Activated CD8-positive, alpha-beta memory T cell treated with anti-CD3 and anti-CD28 coated beads, Interleukin-2, amount 10 ng/mL, durations not matched to agents 7 days and 5 days (primary cell): ENCODE results near the gene SLC5A5. TPM values are rescaled to one million over a fixed set of nuclear protein-coding genes. Genes with fewer than 3 reads are reported as not detected.
A peak's percentile ranks its signal among the peaks of the same experiment; 100 is the strongest.

ENCODE experiments used
- ATAC-seq: fragments of 150-1000 bp; cut with Tn5 transposase; one replicate; pipeline ENCODE4 v1.10.0; 2021; ENCODE audit warnings: moderate library complexity
- CTCF ChIA-PET: fragments of 350-600 bp; sonication (Branson Sonifier 250); formaldehyde crosslinking; loops from one replicate; lab custom pipeline; 2021; ENCODE audit warnings: antibody characterized with exemption; lab: Charles Lee
- DNase-seq: peaks from one replicate; pipeline ENCODE4 v3.0.0-alpha.2; 2020
- H3K27ac Mint-ChIP-seq: one replicate; pipeline ENCODE4 v1.8.0; 2021; ENCODE audit warnings: mild to moderate bottlenecking, mixed read lengths
- H3K27me3 Mint-ChIP-seq: one replicate; pipeline ENCODE4 v1.8.0; 2021; ENCODE audit warnings: mixed read lengths
- H3K36me3 Mint-ChIP-seq: one replicate; pipeline ENCODE4 v1.8.0; 2021; ENCODE audit warnings: mild to moderate bottlenecking, mixed read lengths
- H3K4me1 Mint-ChIP-seq: one replicate; pipeline ENCODE4 v1.8.0; 2021; ENCODE audit warnings: mixed read lengths
- H3K4me3 Mint-ChIP-seq: one replicate; pipeline ENCODE4 v1.8.0; 2021; ENCODE audit warnings: mild to moderate bottlenecking, moderate library complexity, mixed read lengths
- H3K9me3 Mint-ChIP-seq: one replicate; pipeline ENCODE4 v1.8.0; 2022; ENCODE audit warnings: low read depth, mixed read lengths
- total RNA-seq, 2 experiments: library from RNA; stranded (reverse); gene quantifications; one replicate each; pipeline ENCODE4 v1.2.3, GENCODE V29; 2021

SLC5A5 gene
- total RNA-seq, 2 experiments from 2014 or later, result 0.59 to 0.73 TPM

DNA sequence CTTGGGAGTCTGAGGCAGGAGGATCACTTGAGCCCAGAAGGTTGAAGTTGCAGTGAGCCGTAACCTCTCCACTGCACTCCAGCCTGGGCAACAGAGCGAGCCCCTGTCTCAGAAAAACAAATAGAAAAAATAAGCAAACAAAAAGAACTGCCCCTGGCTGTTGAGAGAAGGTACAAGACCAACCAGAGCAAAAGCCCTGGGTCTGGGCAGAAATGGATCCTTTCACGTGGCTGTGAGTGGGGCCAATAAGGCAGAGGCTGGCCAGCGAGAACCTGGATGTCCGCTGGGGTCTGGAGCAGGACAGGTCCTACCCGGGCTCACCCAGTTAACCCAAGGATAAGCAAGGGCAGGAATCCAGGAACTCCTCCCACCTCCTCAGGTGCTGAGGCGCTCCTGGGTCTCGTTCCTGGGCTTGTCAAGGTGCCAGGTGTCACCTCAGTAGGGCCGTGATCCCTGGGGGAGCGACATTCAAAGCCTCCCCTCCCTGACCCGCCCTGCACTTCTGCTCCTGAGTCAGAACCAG lies 4.7 kb upstream of the SLC5A5 start:
- peaks cover 16% of the 10 kb centered on the region for H3K36me3 Mint-ChIP-seq
- H3K27me3 Mint-ChIP-seq, result no peaks in the 10 kb centered on the region
- CTCF ChIA-PET, result interaction anchor here (5.1 kb wide), 1 partner anchor 65 kb away, joined by 23 read pairs; the partner anchor contains the start of gene CCDC124
- no peak overlapping the region for H3K4me3 Mint-ChIP-seq
- H3K4me1 Mint-ChIP-seq, result peaks cover 12% of the 10 kb centered on the region
- DNase-seq (no peak), ATAC-seq (no peak)
- H3K9me3 Mint-ChIP-seq, result no peaks in the 10 kb centered on the region
- H3K27ac Mint-ChIP-seq, result no peak overlapping the region

DNA sequence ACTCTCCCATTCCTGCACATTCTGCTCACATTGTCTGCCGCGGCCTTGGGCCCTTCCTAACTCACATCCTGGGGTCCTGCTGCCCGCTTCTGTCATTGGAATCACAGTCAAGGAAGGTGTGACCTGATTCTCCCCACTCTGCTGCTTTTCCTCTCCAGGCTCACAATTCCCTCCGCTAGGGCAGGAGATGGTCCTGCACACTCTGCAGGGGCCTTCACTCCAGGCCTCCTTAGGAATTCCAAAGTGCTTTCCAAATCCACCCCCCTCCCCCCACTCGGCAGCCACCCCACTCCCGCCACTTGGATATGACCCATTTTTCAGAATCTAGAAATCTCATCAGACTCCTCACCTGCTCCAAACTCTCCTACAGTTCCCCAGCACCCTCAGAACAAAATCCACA lies 3.1 kb upstream of the SLC5A5 start:
- CTCF ChIA-PET, result no interaction called here
- Mint-ChIP-seq H3K27me3 (no peaks in the 10 kb centered on the region), H3K9me3 (no peaks in the 10 kb centered on the region), H3K4me1 (peaks cover 16% of the 10 kb centered on the region), H3K36me3 (peaks cover 3% of the 10 kb centered on the region), H3K27ac (no peak overlapping the region), H3K4me3 (no peak overlapping the region)
- no peak for ATAC-seq
- DNase-seq, result no peak

GRCh38 chr19:17869114-17869608 lies 2.6 kb upstream of the SLC5A5 start:
- no peak for ATAC-seq

GRCh38 chr19:17871032-17871877 lies 490 bp upstream of the SLC5A5 start:
- H3K36me3 Mint-ChIP-seq, result no peaks in the 10 kb centered on the region
- H3K9me3 Mint-ChIP-seq, result no peaks in the 10 kb centered on the region
- DNase-seq (no peak), ATAC-seq (no peak)
- H3K4me1 Mint-ChIP-seq, result peaks cover 22% of the 10 kb centered on the region
- CTCF ChIA-PET, result interaction anchor here (0.5 to 5.0 kb wide), 9 partner anchors 8 to 126 kb away, joined by 3 to 55 read pairs (median 3); partner anchors contain the start of genes CCDC124 and RPL18A
- peak overlapping the region; percentile 64 for H3K27ac Mint-ChIP-seq
- H3K4me3 Mint-ChIP-seq, result peak overlapping the region; percentile 77
- peaks cover 2% of the 10 kb centered on the region for H3K27me3 Mint-ChIP-seq

More at GRCh38 chr19:17869114-17869608, 2.6 kb upstream of the SLC5A5 start:
- H3K9me3 Mint-ChIP-seq, result no peaks in the 10 kb centered on the region
- H3K4me1 Mint-ChIP-seq, result peaks cover 19% of the 10 kb centered on the region
- CTCF ChIA-PET, result interaction anchor here (5.0 kb wide), 1 partner anchor 62 kb away, joined by 55 read pairs; the partner anchor contains the start of gene CCDC124
- no peaks in the 10 kb centered on the region for H3K27me3 Mint-ChIP-seq
- H3K4me3 Mint-ChIP-seq, result no peak overlapping the region
- H3K27ac Mint-ChIP-seq, result no peak overlapping the region
- peaks cover 2% of the 10 kb centered on the region for H3K36me3 Mint-ChIP-seq
- DNase-seq, result no peak

DNA sequence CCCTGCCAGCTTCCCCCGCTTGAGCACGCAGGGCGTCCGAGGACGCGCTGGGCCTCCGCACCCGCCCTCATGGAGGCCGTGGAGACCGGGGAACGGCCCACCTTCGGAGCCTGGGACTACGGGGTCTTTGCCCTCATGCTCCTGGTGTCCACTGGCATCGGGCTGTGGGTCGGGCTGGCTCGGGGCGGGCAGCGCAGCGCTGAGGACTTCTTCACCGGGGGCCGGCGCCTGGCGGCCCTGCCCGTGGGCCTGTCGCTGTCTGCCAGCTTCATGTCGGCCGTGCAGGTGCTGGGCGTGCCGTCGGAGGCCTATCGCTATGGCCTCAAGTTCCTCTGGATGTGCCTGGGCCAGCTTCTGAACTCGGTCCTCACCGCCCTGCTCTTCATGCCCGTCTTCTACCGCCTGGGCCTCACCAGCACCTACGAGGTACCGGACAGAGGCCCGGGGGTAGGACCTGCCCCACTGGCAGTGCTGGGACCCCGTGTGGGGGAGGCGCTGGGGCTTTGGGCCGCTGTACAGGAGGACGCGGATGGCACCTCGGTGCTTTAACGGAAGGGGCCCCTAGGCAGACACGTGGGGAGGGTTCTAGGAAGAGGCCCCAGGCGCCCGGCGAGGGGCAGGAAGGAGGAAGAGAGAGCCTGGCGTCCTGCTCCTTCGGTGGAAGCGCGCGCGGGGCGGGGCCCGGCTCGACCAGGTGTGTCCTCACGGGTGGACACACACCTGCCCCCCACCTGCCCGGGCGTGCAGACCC lies 681 bp downstream of the SLC5A5 start:
- Mint-ChIP-seq H3K4me1 (peaks cover 22% of the 10 kb centered on the region), H3K9me3 (no peaks in the 10 kb centered on the region), H3K4me3 (peak overlapping the region; percentile 77), H3K27ac (peak overlapping the region; percentile 24), H3K27me3 (peaks cover 2% of the 10 kb centered on the region), H3K36me3 (no peaks in the 10 kb centered on the region)
- ATAC-seq (peak; percentile 60), DNase-seq (peak; percentile 78)
- CTCF ChIA-PET, result interaction anchor here (0.6 to 5.0 kb wide), 8 partner anchors 9 to 125 kb away, joined by 3 to 55 read pairs (median 4); partner anchors contain the start of genes CCDC124 and RPL18A

DNA sequence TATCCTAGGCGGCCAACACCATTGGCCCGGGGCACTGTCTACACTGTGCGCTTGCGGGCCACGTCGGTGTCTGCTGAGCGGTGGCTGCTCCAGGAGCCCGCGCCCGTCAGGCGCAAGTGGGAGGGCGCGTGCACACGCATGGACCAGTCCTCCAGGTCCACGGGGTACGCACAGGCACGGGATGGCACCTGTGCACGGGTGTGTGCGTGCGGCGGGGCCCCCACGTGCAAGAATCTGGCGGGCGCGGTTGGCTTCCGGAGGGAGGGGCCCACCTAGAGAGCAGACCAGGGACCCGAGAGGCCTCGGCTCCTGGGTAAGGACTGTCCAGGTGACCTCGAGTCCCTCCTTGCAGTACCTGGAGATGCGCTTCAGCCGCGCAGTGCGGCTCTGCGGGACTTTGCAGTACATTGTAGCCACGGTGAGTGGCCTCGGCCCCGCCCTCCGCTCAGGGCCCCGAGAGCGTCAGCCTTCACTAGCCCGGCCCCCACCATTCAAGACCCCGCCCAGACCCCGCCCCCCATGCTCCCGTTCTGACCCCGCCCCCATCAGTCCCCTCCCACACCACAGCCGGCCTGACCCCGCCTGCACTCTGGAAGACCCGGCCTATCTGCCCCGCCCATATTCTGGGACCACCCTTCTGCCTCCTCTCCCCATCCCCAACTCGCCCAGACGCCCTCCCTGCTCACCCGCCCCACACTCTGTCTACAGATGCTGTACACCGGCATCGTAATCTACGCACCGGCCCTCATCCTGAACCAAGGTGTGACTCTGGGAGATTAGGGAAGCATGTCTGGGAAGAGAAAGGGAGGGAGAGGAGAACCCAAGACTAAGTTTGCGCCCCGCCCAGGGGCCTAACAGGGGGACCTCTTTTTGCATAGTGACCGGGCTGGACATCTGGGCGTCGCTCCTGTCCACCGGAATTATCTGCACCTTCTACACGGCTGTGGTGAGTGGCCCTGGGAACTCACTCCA lies 2.3 kb downstream of the SLC5A5 start:
- Mint-ChIP-seq H3K9me3 (no peaks in the 10 kb centered on the region), H3K27me3 (peaks cover 2% of the 10 kb centered on the region), H3K27ac (peak overlapping the region; percentile 67), H3K36me3 (no peaks in the 10 kb centered on the region), H3K4me3 (peak overlapping the region; percentile 67), H3K4me1 (peaks cover 22% of the 10 kb centered on the region)
- CTCF ChIA-PET, result interaction anchor here (1.0 to 5.0 kb wide), 5 partner anchors 14 to 64 kb away, joined by 3 to 55 read pairs (median 7); partner anchors contain the start of genes CCDC124 and RPL18A
- DNase-seq (peak; percentile 76), ATAC-seq (peak; percentile 75)

DNA sequence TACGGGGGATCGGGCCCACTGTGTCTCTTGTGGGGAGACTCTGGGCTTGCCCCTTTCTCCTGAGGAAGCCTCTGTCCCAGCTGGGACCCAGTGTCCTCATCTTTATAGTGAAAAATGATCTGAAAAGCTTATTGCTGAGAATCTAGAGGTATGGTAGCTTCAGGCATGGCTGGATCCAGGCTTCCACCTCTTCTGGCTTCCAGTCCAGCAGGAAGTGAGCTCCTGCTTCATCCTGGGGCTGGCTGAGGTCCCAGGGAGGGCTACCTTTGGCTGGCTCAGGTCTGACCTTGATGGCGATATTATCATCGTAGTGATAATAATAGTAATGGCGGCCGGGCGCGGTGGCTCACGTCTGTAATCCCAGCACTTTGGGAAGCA lies 3.0 kb downstream of the SLC5A5 start:
- ATAC-seq (no peak), DNase-seq (no peak)
- H3K4me3 Mint-ChIP-seq, result peak overlapping the region; percentile 13
- CTCF ChIA-PET, result interaction anchor here (1.0 to 2.5 kb wide), 2 partner anchors 15 to 58 kb away, joined by 3 to 7 read pairs; partner anchors contain the start of genes CCDC124 and RPL18A
- no peaks in the 10 kb centered on the region for H3K36me3 Mint-ChIP-seq
- H3K27me3 Mint-ChIP-seq, result peaks cover 2% of the 10 kb centered on the region
- H3K4me1 Mint-ChIP-seq, result peaks cover 22% of the 10 kb centered on the region
- H3K27ac Mint-ChIP-seq, result no peak overlapping the region
- H3K9me3 Mint-ChIP-seq, result no peaks in the 10 kb centered on the region

DNA sequence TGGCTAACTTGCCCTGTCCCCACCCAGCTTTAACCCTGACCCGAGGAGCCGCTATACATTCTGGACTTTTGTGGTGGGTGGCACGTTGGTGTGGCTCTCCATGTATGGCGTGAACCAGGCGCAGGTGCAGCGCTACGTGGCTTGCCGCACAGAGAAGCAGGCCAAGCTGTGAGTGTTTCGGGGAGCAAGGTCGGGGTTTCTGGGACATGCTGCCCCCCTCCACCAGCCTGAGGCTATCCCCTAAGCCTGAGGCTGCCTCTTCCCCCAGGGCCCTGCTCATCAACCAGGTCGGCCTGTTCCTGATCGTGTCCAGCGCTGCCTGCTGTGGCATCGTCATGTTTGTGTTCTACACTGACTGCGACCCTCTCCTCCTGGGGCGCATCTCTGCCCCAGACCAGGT lies 6.0 kb downstream of the SLC5A5 start:
- Mint-ChIP-seq H3K36me3 (no peaks in the 10 kb centered on the region), H3K27ac (no peak overlapping the region), H3K4me1 (peaks cover 12% of the 10 kb centered on the region), H3K4me3 (no peak overlapping the region), H3K27me3 (peaks cover 4% of the 10 kb centered on the region), H3K9me3 (no peaks in the 10 kb centered on the region)
- no peak for DNase-seq
- ATAC-seq, result no peak
- CTCF ChIA-PET, result interaction anchor here (3.3 kb wide), 1 partner anchor 18 kb away, joined by 12 read pairs; the partner anchor contains the start of gene RPL18A

DNA sequence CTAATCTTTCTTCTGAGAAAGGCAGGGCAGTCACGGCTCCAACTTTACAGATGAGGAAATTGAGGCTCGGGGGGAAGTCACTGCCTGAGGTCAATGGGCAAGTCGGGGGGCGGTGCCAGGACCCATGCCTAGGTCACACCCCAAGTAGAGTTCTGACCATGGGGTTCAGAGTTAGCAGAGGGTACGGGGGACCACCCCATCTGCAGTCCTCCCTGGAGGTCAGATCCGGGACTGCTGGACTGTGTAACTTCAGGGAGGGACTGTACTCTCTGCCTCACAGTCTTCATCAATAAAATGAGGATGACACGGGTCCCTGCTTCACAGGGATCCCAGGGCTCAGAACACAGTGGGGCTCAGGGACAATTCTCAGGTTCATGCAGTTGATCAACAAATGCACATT lies 7.7 kb downstream of the SLC5A5 start:
- peaks cover 2% of the 10 kb centered on the region for H3K4me1 Mint-ChIP-seq
- H3K27me3 Mint-ChIP-seq, result peaks cover 4% of the 10 kb centered on the region
- H3K4me3 Mint-ChIP-seq, result no peak overlapping the region
- no peaks in the 10 kb centered on the region for H3K9me3 Mint-ChIP-seq
- no peaks in the 10 kb centered on the region for H3K36me3 Mint-ChIP-seq
- ATAC-seq, result no peak
- no peak overlapping the region for H3K27ac Mint-ChIP-seq
- CTCF ChIA-PET, result interaction anchor here (1.5 kb wide), 1 partner anchor 59 kb away, joined by 4 read pairs; no protein-coding TSS in a partner anchor
- DNase-seq, result no peak

DNA sequence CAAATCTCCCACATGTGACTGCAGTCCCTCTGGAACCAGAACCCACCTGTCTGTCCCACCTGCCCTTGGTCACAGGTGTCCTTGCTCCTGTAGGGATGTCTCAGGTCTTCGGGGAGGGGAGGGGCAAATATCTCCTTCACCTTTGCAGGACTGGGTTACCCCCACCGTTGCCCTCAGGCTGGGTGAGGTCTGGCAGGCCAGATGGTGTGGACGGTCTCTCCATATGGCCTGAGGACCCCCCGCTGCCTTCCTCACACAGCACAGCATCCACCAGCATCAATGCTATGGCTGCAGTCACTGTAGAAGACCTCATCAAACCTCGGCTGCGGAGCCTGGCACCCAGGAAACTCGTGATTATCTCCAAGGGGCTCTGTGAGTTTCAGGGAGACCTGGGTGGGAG lies 10.0 kb downstream of the SLC5A5 start:
- Mint-ChIP-seq H3K4me3 (no peak overlapping the region), H3K9me3 (no peaks in the 10 kb centered on the region), H3K36me3 (no peaks in the 10 kb centered on the region), H3K27ac (no peak overlapping the region), H3K27me3 (peaks cover 2% of the 10 kb centered on the region), H3K4me1 (no peaks in the 10 kb centered on the region)
- DNase-seq, result no peak
- ATAC-seq, result no peak
- CTCF ChIA-PET, result no interaction called here

GRCh38 chr19:17883627-17884410 lies 12.1 kb downstream of the SLC5A5 start:
- H3K9me3 Mint-ChIP-seq, result no peaks in the 10 kb centered on the region
- ATAC-seq, result no peak
- no peak overlapping the region for H3K4me3 Mint-ChIP-seq
- peaks cover 2% of the 10 kb centered on the region for H3K27me3 Mint-ChIP-seq
- no peak overlapping the region for H3K27ac Mint-ChIP-seq
- no peak for DNase-seq
- no peaks in the 10 kb centered on the region for H3K4me1 Mint-ChIP-seq
- H3K36me3 Mint-ChIP-seq, result no peaks in the 10 kb centered on the region
- CTCF ChIA-PET, result no interaction called here
